ENCODE measurements around the gene DRAP1. TPM values are rescaled to one million over a fixed set of nuclear protein-coding genes. Genes with fewer than 3 reads are reported as not detected.

Gene DRAP1
- total and polyA plus RNA-seq, 2 experiments from 2014 or later, result 121 to 294 TPM

DNA sequence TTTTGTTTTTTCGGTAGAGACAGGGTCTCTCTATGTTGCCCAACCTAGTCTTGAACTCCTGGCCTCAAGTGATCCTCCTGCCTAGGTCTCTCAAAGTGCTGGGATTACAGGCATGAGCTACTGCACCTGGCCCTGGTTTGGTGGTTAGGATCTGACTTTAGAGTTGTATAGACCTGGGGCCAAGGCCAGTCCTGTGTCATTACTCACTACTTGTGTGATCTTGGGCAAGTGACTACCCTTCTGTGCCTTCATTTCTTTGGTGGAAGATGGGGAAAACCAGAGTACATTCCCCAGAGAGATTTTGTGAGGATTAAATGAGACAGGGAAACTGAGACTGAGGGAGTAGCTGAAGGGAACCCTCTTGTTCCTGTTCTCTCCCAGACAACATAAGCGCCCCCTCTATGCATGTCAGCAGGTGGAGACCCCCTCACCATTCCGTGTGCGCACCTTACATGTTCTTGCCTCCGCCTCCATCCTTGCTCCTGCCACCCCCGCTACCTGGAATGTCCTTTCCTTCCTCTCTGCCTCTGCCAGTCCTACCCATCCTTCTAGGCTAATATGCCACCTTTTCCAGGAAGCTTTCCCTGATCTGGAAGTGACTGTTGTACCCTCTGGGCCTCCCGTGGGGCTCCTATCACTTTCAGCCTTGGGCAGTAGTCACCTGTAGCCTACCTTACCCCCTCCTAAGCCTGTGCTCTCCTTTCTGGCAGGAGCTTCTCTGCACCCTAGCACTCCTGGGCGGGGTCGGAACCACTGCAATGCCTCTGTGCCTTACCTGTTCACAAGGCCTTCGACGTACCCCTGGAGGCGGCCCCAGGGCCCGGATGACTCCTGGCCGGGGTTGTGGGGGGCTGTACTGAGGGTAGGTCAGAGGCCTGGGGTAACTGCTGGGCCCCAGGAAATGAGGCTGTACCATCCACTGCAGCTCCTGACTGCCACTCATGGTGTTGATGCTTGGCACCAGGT is 22.9 kb upstream of the DRAP1 start:
- Mint-ChIP-seq H3K27me3 (ENCODE audit: insufficient read depth, low read depth, poor library complexity) (peaks cover 47% of the 10 kb centered on the region), H3K36me3 (ENCODE audit: low read depth) (peaks cover 9% of the 10 kb centered on the region), H3K4me3 (no peak overlapping the region; the same call in 2 of the 3 replicates), H3K9me3 (peaks cover 2% of the 10 kb centered on the region; the same call in 1 of the 3 replicates), H3K4me1 (peaks cover 22% of the 10 kb centered on the region), H3K27ac (no peak overlapping the region)
- no peak for ATAC-seq
- no peak overlapping the region for H3K4me3 ChIP-seq
- no peak for DNase-seq (ENCODE audit: low spot score)
- H3K4me1 ChIP-seq (ENCODE audit: insufficient read depth), result peaks cover 19% of the 10 kb centered on the region
- no peak overlapping the region for H3K4me2 ChIP-seq
- peaks cover 36% of the 10 kb centered on the region for H3K27me3 ChIP-seq (ENCODE audit: insufficient read depth)
- peaks cover 4% of the 10 kb centered on the region for H3K79me2 ChIP-seq (replicated peaks; ENCODE audit: insufficient read depth)
- TF ChIP-seq POLR2AphosphoS5 (IDR thresholded peaks at IDR 0.05; ENCODE audit: low read depth) (no peak), JUNB (IDR thresholded peaks at IDR 0.05; ENCODE audit: unreplicated experiment) (no peak), ZNF114 (CRISPR knock-in tag; IDR thresholded peaks at IDR 0.05) (no peak)
- TF ChIP-seq, protein P1, sequence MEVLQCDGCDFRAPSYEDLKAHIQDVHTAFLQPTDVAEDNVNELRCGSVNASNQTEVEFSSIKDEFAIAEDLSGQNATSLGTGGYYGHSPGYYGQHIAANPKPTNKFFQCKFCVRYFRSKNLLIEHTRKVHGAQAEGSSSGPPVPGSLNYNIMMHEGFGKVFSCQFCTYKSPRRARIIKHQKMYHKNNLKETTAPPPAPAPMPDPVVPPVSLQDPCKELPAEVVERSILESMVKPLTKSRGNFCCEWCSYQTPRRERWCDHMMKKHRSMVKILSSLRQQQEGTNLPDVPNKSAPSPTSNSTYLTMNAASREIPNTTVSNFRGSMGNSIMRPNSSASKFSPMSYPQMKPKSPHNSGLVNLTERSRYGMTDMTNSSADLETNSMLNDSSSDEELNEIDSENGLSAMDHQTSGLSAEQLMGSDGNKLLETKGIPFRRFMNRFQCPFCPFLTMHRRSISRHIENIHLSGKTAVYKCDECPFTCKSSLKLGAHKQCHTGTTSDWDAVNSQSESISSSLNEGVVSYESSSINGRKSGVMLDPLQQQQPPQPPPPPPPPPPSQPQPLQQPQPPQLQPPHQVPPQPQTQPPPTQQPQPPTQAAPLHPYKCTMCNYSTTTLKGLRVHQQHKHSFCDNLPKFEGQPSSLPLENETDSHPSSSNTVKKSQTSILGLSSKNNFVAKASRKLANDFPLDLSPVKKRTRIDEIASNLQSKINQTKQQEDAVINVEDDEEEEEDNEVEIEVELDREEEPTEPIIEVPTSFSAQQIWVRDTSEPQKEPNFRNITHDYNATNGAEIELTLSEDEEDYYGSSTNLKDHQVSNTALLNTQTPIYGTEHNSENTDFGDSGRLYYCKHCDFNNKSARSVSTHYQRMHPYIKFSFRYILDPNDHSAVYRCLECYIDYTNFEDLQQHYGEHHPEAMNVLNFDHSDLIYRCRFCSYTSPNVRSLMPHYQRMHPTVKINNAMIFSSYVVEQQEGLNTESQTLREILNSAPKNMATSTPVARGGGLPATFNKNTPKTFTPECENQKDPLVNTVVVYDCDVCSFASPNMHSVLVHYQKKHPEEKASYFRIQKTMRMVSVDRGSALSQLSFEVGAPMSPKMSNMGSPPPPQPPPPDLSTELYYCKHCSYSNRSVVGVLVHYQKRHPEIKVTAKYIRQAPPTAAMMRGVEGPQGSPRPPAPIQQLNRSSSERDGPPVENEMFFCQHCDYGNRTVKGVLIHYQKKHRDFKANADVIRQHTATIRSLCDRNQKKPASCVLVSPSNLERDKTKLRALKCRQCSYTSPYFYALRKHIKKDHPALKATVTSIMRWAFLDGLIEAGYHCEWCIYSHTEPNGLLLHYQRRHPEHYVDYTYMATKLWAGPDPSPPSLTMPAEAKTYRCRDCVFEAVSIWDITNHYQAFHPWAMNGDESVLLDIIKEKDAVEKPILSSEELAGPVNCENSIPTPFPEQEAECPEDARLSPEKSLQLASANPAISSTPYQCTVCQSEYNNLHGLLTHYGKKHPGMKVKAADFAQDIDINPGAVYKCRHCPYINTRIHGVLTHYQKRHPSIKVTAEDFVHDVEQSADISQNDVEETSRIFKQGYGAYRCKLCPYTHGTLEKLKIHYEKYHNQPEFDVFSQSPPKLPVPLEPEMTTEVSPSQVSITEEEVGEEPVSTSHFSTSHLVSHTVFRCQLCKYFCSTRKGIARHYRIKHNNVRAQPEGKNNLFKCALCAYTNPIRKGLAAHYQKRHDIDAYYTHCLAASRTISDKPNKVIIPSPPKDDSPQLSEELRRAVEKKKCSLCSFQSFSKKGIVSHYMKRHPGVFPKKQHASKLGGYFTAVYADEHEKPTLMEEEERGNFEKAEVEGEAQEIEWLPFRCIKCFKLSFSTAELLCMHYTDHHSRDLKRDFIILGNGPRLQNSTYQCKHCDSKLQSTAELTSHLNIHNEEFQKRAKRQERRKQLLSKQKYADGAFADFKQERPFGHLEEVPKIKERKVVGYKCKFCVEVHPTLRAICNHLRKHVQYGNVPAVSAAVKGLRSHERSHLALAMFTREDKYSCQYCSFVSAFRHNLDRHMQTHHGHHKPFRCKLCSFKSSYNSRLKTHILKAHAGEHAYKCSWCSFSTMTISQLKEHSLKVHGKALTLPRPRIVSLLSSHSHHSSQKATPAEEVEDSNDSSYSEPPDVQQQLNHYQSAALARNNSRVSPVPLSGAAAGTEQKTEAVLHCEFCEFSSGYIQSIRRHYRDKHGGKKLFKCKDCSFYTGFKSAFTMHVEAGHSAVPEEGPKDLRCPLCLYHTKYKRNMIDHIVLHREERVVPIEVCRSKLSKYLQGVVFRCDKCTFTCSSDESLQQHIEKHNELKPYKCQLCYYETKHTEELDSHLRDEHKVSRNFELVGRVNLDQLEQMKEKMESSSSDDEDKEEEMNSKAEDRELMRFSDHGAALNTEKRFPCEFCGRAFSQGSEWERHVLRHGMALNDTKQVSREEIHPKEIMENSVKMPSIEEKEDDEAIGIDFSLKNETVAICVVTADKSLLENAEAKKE (CRISPR knock-in tag; IDR thresholded peaks at IDR 0.05), result no peak
- H2AFZ ChIP-seq, result no peak overlapping the region
- no peak overlapping the region for H3K27ac ChIP-seq (ENCODE audit: low read depth)
- H3F3A ChIP-seq (replicated peaks; ENCODE audit: low read depth), result peaks cover 22% of the 10 kb centered on the region
- no peaks in the 10 kb centered on the region for H3K36me3 ChIP-seq (ENCODE audit: insufficient read depth)
- H3K9me2 ChIP-seq (ENCODE audit: insufficient read depth), result no peaks in the 10 kb centered on the region
- H4K20me1 ChIP-seq (replicated peaks; ENCODE audit: insufficient read depth), result peaks cover 7% of the 10 kb centered on the region

GRCh38 chr11:65897020-65897471 is 22.2 kb upstream of the DRAP1 start:
- Histone ChIP-seq H3K79me2 (replicated peaks; ENCODE audit: insufficient read depth) (peaks cover 1% of the 10 kb centered on the region), H3K27ac (ENCODE audit: low read depth) (no peak overlapping the region), H3K36me3 (ENCODE audit: insufficient read depth) (no peaks in the 10 kb centered on the region), H2AFZ (no peak overlapping the region), H3K4me2 (no peak overlapping the region), H3K4me3 (no peak overlapping the region), H4K20me1 (replicated peaks; ENCODE audit: insufficient read depth) (peaks cover 4% of the 10 kb centered on the region), H3F3A (replicated peaks; ENCODE audit: low read depth) (peaks cover 22% of the 10 kb centered on the region), H3K9me2 (ENCODE audit: insufficient read depth) (no peaks in the 10 kb centered on the region), H3K4me1 (ENCODE audit: insufficient read depth) (peaks cover 16% of the 10 kb centered on the region), H3K27me3 (ENCODE audit: insufficient read depth) (peaks cover 39% of the 10 kb centered on the region)
- peaks cover 19% of the 10 kb centered on the region for H3K4me1 Mint-ChIP-seq
- peaks cover 49% of the 10 kb centered on the region for H3K27me3 Mint-ChIP-seq (ENCODE audit: insufficient read depth, low read depth, poor library complexity)
- H3K36me3 Mint-ChIP-seq (ENCODE audit: low read depth), result peaks cover 9% of the 10 kb centered on the region
- no peak for DNase-seq (ENCODE audit: low spot score)
- peaks cover 2% of the 10 kb centered on the region; the same call in 1 of the 3 replicates for H3K9me3 Mint-ChIP-seq
- no peak for ATAC-seq
- H3K27ac Mint-ChIP-seq, result no peak overlapping the region
- no peak overlapping the region for H3K4me3 Mint-ChIP-seq
- TF ChIP-seq, protein P1 (CRISPR knock-in tag; IDR thresholded peaks at IDR 0.05), result no peak
- no peak for TF ChIP-seq JUNB (IDR thresholded peaks at IDR 0.05; ENCODE audit: unreplicated experiment)
